ENCODE measurements around the gene FAM180B.

DNA sequence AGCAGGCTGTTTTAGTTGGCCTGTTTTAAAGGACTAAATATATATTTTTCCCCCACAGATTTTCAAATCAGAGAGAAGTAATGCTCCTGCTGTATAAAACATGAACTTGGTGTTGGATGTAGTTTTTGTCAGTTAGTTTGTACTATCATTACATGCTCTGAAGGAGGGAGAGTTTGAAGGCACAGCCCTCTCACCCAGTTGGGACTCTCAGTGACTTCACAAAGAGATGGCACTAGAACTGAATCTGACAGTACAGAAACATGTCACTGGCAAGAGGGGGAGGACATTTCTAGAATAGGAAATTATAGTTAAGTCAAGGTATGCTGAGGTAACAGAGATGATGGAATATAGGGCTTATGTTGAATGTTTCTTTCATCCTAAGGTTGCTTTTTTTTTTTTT, 28.8 kb downstream of the FAM180B start:
- TF ChIP-seq, protein P1, sequence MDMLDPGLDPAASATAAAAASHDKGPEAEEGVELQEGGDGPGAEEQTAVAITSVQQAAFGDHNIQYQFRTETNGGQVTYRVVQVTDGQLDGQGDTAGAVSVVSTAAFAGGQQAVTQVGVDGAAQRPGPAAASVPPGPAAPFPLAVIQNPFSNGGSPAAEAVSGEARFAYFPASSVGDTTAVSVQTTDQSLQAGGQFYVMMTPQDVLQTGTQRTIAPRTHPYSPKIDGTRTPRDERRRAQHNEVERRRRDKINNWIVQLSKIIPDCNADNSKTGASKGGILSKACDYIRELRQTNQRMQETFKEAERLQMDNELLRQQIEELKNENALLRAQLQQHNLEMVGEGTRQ (IDR thresholded peaks at IDR 0.05; ENCODE audit: low read depth, low read length): no peak
- TF ChIP-seq, protein P2, sequence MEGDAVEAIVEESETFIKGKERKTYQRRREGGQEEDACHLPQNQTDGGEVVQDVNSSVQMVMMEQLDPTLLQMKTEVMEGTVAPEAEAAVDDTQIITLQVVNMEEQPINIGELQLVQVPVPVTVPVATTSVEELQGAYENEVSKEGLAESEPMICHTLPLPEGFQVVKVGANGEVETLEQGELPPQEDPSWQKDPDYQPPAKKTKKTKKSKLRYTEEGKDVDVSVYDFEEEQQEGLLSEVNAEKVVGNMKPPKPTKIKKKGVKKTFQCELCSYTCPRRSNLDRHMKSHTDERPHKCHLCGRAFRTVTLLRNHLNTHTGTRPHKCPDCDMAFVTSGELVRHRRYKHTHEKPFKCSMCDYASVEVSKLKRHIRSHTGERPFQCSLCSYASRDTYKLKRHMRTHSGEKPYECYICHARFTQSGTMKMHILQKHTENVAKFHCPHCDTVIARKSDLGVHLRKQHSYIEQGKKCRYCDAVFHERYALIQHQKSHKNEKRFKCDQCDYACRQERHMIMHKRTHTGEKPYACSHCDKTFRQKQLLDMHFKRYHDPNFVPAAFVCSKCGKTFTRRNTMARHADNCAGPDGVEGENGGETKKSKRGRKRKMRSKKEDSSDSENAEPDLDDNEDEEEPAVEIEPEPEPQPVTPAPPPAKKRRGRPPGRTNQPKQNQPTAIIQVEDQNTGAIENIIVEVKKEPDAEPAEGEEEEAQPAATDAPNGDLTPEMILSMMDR (conservative IDR thresholded peaks at IDR 0.05; ENCODE audit: low read depth, low read length): no peak
- TF ChIP-seq POLR2A (IDR thresholded peaks at IDR 0.05; ENCODE audit: low read depth, low read length) (no peak), RCOR1 (IDR thresholded peaks at IDR 0.05; ENCODE audit: insufficient replicate concordance, low read length) (no peak), MXI1 (IDR thresholded peaks at IDR 0.05; ENCODE audit: borderline replicate concordance, low read depth, low read length) (no peak), SMC3 (IDR thresholded peaks at IDR 0.05; ENCODE audit: low read depth, low read length) (no peak), RFX5 (IDR thresholded peaks at IDR 0.05; ENCODE audit: low read depth, low read length) (no peak), CHD1 (IDR thresholded peaks at IDR 0.05; ENCODE audit: low read depth, low read length) (no peak), MAFK (IDR thresholded peaks at IDR 0.05; ENCODE audit: low read depth, low read length) (no peak), CEBPB (IDR thresholded peaks at IDR 0.05; ENCODE audit: low read depth, low read length) (no peak), NFE2L2 (IDR thresholded peaks at IDR 0.05; ENCODE audit: low read depth, low read length) (no peak), FOS (IDR thresholded peaks at IDR 0.05; ENCODE audit: low read depth, low read length) (no peak), RAD21 (IDR thresholded peaks at IDR 0.05; ENCODE audit: low read length) (no peak)
